A549 treated with CpdA at 1 μM for 4 hours (cell line): ENCODE data around the gene OR2C3. TPM values are rescaled to one million over a fixed set of nuclear protein-coding genes. Genes with fewer than 3 reads are reported as not detected.

Experiments
- total RNA-seq: library from RNA; stranded (reverse); fragments of 200-300 nt; extraction: Qiagen RNA extraction; gene quantifications from 5 replicates; pipeline ENCODE4 v1.2.3, GENCODE V29; 2022; ENCODE audit warnings: low read depth

The OR2C3 gene
- not detected in 5 replicates for total RNA-seq

GRCh38 chr1:247536340-247536739 lies at the start of gene OR2C3:
Gene OR2C3, minus strand, starts transcription at chr1:247536440. Its CDS starts 3,929 bp downstream, at chr1:247532511.

GRCh38 chr1:247548769-247549182 lies 12.5 kb upstream of the OR2C3 start, which contains the start of gene GCSAML:
Gene GCSAML, plus strand, starts transcription at chr1:247549134. Its CDS starts 58 bp downstream, at chr1:247549192.

Other genes with a start within 250 kb of the OR2C3 start
- 15.1 to 18.4 TPM (median 16.2 TPM) in 5 replicates for gene ZNF496, start 204.6 kb downstream of the OR2C3 start, total RNA-seq
- gene NLRP3, start 120.3 kb downstream of the OR2C3 start, total RNA-seq, result not detected in 5 replicates
- not detected in 5 replicates for gene OR2B11, start 78.3 kb downstream of the OR2C3 start, total RNA-seq
- gene GCSAML, start 12.7 kb upstream of the OR2C3 start, total RNA-seq, result not detected in 5 replicates
- gene OR2G2, start 51.9 kb upstream of the OR2C3 start, total RNA-seq, result not detected in 5 replicates
- not detected in 5 replicates for gene OR2G3, start 69.1 kb upstream of the OR2C3 start, total RNA-seq
- gene OR13G1, start 143.3 kb upstream of the OR2C3 start, total RNA-seq, result not detected in 5 replicates
- not detected in 5 replicates for gene OR6F1, start 180.2 kb upstream of the OR2C3 start, total RNA-seq
- gene OR14K1, start 202.2 kb upstream of the OR2C3 start, total RNA-seq, result not detected in 5 replicates
- gene OR14A2, start 211.7 kb upstream of the OR2C3 start, total RNA-seq, result not detected in 5 replicates
- gene OR1C1, start 224.1 kb upstream of the OR2C3 start, total RNA-seq, result not detected in 5 replicates